Keratinocyte (primary cell): Measurements from ENCODE around the gene OR2A42.
A peak's percentile ranks its signal among the peaks of the same experiment; 100 is the strongest.
"Not testable (repeated sequence)": the region's sequence is repeated elsewhere in the genome, so short reads cannot be mapped to it uniquely, and the experiment has no call there.

Experiments used
- EZH2 ChIP-seq: IDR thresholded peaks from one replicate; pipeline ENCODE4 v1.6.1; 2012; ENCODE audit warnings: inconsistent platforms, mild to moderate bottlenecking, low read length, moderate library complexity
- TF ChIP-seq, protein P1 (sequence below), 3 experiments: IDR thresholded peaks in 1 of 3; conservative IDR thresholded peaks in 1 of 3; optimal IDR thresholded peaks in 1 of 3; 2 replicates in 2 of 3; 3 replicates in 1 of 3; pipeline versions ENCODE3 to v1.5.1; 2011; ENCODE audit warnings: low read length in 3 of 3, mild to moderate bottlenecking in 3 of 3, moderate library complexity in 2 of 3, control low read depth in 1 of 3, inconsistent platforms in 1 of 3; ENCODE audit not compliant: insufficient read depth in 2 of 3; ENCODE audit errors: extremely low read depth in 1 of 3

GRCh38 chr7:144178380-144179164 lies 60.8 kb downstream of the OR2A42 start:
- TF ChIP-seq, protein P1, sequence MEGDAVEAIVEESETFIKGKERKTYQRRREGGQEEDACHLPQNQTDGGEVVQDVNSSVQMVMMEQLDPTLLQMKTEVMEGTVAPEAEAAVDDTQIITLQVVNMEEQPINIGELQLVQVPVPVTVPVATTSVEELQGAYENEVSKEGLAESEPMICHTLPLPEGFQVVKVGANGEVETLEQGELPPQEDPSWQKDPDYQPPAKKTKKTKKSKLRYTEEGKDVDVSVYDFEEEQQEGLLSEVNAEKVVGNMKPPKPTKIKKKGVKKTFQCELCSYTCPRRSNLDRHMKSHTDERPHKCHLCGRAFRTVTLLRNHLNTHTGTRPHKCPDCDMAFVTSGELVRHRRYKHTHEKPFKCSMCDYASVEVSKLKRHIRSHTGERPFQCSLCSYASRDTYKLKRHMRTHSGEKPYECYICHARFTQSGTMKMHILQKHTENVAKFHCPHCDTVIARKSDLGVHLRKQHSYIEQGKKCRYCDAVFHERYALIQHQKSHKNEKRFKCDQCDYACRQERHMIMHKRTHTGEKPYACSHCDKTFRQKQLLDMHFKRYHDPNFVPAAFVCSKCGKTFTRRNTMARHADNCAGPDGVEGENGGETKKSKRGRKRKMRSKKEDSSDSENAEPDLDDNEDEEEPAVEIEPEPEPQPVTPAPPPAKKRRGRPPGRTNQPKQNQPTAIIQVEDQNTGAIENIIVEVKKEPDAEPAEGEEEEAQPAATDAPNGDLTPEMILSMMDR (optimal IDR thresholded peaks at IDR 0.05 in 1 of 3, IDR thresholded peaks at IDR 0.05 in 1 of 3, conservative IDR thresholded peaks at IDR 0.05 in 1 of 3; ENCODE audit: extremely low read depth in 1 of 3, insufficient read depth in 2 of 3, low read length in 3 of 3) = peak; percentile 17 to 34 (median 18)
- not testable (repeated sequence) for TF ChIP-seq EZH2
